Esophagus muscularis mucosa (tissue), 4 donors: ENCODE data around the gene TLR10.

Experiments
- EP300 ChIP-seq: sonication (generic); formaldehyde crosslinking; IDR thresholded peaks from one replicate; pipeline ENCODE4 v1.6.1; 2017; ENCODE audit warnings: antibody characterized with exemption
- POLR2A ChIP-seq: fragments of 450-650 bp; IDR thresholded peaks from one replicate; pipeline ENCODE4 v1.6.1; 2017; ENCODE audit warnings: antibody characterized with exemption, moderate library complexity, mild to moderate bottlenecking, low read depth
- POLR2AphosphoS5 ChIP-seq, 2 donors: sonication (generic); formaldehyde crosslinking; IDR thresholded peaks; one replicate each; pipeline ENCODE4 v1.6.1; 2017; ENCODE audit warnings: antibody characterized with exemption in 2 of 2
- TF ChIP-seq, protein P1 (sequence below), 3 experiments: fragments of 200-600 bp in 2 of 3; fragments of 450-650 bp in 1 of 3; sonication (generic) in 2 of 3; IDR thresholded peaks; one replicate each; pipeline ENCODE4 v1.5.1; 2017 to 2019; ENCODE audit warnings: antibody characterized with exemption in 3 of 3, mild to moderate bottlenecking in 2 of 3, moderate library complexity in 1 of 3

DNA sequence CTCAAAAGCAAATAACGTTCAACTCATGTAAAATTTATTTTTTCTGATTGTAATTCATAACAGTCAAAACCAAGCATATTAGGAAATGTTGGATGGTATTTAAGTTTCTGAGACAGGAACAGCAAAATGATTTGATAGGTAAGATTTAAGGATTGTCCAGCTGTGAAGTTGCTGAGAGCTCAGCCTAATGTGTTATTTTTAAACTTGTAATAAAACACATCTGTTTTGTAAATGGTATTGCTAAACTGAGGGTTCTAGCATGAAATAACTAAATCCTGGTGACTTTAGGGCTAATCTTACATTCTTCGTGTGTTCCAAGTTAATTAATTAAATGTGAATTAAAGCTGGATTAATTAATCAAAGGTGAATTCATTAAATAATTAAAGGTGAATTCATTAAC lies 13.3 kb downstream of the TLR10 start:
- TF ChIP-seq, protein P1, sequence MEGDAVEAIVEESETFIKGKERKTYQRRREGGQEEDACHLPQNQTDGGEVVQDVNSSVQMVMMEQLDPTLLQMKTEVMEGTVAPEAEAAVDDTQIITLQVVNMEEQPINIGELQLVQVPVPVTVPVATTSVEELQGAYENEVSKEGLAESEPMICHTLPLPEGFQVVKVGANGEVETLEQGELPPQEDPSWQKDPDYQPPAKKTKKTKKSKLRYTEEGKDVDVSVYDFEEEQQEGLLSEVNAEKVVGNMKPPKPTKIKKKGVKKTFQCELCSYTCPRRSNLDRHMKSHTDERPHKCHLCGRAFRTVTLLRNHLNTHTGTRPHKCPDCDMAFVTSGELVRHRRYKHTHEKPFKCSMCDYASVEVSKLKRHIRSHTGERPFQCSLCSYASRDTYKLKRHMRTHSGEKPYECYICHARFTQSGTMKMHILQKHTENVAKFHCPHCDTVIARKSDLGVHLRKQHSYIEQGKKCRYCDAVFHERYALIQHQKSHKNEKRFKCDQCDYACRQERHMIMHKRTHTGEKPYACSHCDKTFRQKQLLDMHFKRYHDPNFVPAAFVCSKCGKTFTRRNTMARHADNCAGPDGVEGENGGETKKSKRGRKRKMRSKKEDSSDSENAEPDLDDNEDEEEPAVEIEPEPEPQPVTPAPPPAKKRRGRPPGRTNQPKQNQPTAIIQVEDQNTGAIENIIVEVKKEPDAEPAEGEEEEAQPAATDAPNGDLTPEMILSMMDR (IDR thresholded peaks at IDR 0.05), result no peak
- no peak for TF ChIP-seq POLR2A
- TF ChIP-seq POLR2AphosphoS5 (IDR thresholded peaks at IDR 0.05), result no peak
- TF ChIP-seq EP300, result no peak
